ENCODE data around the gene WIPF1.

The WIPF1 gene

DNA sequence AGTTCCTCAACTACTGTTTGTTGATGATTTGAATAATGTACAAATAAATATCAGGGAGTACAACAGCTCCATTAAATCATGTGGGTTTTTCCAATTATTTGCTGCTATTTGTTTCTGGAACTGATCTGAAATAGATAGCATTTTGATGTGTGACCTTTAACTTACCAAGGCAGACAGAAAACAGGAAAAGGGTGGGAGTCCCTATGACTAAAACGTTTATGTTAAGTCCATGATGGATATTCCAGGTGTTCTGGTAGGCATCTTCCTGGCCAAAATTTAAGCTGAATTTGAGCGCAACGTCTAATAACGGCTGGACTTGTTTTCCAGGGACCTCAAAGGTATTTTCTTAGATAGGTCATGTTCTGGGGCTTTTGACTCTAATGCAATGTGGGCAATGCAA lies 41.6 kb downstream of the WIPF1 start:
- no peaks in the 10 kb centered on the region; the same call in 1 of the 2 replicates for H3F3A ChIP-seq (ENCODE audit: insufficient read depth, low read length)
- no peak overlapping the region for H3K9ac ChIP-seq (ENCODE audit: low read length)
- peaks cover 16% of the 10 kb centered on the region; the same call in 1 of the 2 replicates for H3K4me1 ChIP-seq (ENCODE audit: low read length)
- H3K9me2 ChIP-seq (replicated peaks; ENCODE audit: insufficient read depth, low read length): no peaks in the 10 kb centered on the region
- no peak overlapping the region for H3K4me3 ChIP-seq (ENCODE audit: low read length)
- TF ChIP-seq, protein P1, sequence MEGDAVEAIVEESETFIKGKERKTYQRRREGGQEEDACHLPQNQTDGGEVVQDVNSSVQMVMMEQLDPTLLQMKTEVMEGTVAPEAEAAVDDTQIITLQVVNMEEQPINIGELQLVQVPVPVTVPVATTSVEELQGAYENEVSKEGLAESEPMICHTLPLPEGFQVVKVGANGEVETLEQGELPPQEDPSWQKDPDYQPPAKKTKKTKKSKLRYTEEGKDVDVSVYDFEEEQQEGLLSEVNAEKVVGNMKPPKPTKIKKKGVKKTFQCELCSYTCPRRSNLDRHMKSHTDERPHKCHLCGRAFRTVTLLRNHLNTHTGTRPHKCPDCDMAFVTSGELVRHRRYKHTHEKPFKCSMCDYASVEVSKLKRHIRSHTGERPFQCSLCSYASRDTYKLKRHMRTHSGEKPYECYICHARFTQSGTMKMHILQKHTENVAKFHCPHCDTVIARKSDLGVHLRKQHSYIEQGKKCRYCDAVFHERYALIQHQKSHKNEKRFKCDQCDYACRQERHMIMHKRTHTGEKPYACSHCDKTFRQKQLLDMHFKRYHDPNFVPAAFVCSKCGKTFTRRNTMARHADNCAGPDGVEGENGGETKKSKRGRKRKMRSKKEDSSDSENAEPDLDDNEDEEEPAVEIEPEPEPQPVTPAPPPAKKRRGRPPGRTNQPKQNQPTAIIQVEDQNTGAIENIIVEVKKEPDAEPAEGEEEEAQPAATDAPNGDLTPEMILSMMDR (IDR thresholded peaks at IDR 0.05; ENCODE audit: low read length): no peak
- no peak for TF ChIP-seq EZH2phosphoT487 (IDR thresholded peaks at IDR 0.05; ENCODE audit: low read length)
- TF ChIP-seq EZH2 (optimal IDR thresholded peaks at IDR 0.05; ENCODE audit: low read depth, low read length): no peak
- no peaks in the 10 kb centered on the region for H3K79me2 ChIP-seq (ENCODE audit: low read length)
- H2AFZ ChIP-seq (ENCODE audit: low read length): no peak overlapping the region
- DNase-seq: no peak
- H4K20me1 ChIP-seq (ENCODE audit: insufficient read depth, low read length): no peaks in the 10 kb centered on the region
- peaks cover under 1% of the 10 kb centered on the region; the same call in 1 of the 2 replicates for H3K36me3 ChIP-seq (replicated peaks; ENCODE audit: insufficient read depth, low read length)
- H3K4me2 ChIP-seq (ENCODE audit: low read depth, low read length): no peak overlapping the region
- H3K27me3 ChIP-seq (replicated peaks; ENCODE audit: insufficient read depth, low read length): no peaks in the 10 kb centered on the region
- H3K27ac ChIP-seq (ENCODE audit: low read length): no peak overlapping the region
- no peaks in the 10 kb centered on the region for H3K9me3 ChIP-seq (replicated peaks; ENCODE audit: insufficient read depth, low read length)

DNA sequence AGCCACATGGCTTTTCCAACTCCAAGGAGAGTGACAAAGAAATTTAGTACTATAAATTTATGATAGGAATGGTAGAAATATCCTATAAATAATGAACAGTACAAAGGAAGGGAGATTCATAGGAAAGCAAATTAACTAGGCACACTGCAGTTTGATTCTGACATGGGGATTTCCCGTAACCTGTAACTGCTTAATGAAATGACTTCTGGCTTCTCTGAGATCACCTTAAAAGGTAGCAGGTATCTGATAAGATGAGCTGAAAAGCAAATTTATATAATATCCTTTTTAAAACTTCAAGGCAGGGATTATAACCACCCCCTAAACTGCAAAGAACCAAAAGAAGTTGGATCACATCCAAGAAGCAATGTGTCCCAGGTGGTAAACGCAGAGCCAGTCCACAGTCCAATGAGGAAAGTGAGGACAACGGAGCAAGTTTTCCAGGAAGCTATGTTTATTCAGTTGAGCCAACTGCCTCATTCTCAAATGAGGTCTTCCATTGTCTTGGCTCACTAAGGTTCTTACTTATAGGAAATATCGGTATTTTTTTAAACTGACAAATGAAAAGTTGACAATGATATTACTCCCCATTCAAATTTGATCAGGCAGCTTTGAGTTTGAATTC lies 43.0 kb downstream of the WIPF1 start:
- no peak for DNase-seq
- Histone ChIP-seq H3K9me2 (replicated peaks; ENCODE audit: insufficient read depth, low read length) (no peaks in the 10 kb centered on the region), H3K4me3 (ENCODE audit: low read length) (no peak overlapping the region), H3K4me2 (ENCODE audit: low read depth, low read length) (no peak overlapping the region), H4K20me1 (ENCODE audit: insufficient read depth, low read length) (no peaks in the 10 kb centered on the region), H3K4me1 (ENCODE audit: low read length) (peaks cover 16% of the 10 kb centered on the region; the same call in 1 of the 2 replicates), H3K9me3 (replicated peaks; ENCODE audit: insufficient read depth, low read length) (no peaks in the 10 kb centered on the region), H3K27ac (ENCODE audit: low read length) (no peak overlapping the region), H3K36me3 (replicated peaks; ENCODE audit: insufficient read depth, low read length) (no peaks in the 10 kb centered on the region), H3F3A (ENCODE audit: insufficient read depth, low read length) (no peaks in the 10 kb centered on the region; the same call in 1 of the 2 replicates), H3K9ac (ENCODE audit: low read length) (no peak overlapping the region), H2AFZ (ENCODE audit: low read length) (no peak overlapping the region), H3K27me3 (replicated peaks; ENCODE audit: insufficient read depth, low read length) (no peaks in the 10 kb centered on the region), H3K79me2 (ENCODE audit: low read length) (no peaks in the 10 kb centered on the region)
- no peak for TF ChIP-seq EZH2phosphoT487 (IDR thresholded peaks at IDR 0.05; ENCODE audit: low read length)
- TF ChIP-seq EZH2 (optimal IDR thresholded peaks at IDR 0.05; ENCODE audit: low read depth, low read length): no peak
- TF ChIP-seq, protein P1 (IDR thresholded peaks at IDR 0.05; ENCODE audit: low read length): no peak

DNA sequence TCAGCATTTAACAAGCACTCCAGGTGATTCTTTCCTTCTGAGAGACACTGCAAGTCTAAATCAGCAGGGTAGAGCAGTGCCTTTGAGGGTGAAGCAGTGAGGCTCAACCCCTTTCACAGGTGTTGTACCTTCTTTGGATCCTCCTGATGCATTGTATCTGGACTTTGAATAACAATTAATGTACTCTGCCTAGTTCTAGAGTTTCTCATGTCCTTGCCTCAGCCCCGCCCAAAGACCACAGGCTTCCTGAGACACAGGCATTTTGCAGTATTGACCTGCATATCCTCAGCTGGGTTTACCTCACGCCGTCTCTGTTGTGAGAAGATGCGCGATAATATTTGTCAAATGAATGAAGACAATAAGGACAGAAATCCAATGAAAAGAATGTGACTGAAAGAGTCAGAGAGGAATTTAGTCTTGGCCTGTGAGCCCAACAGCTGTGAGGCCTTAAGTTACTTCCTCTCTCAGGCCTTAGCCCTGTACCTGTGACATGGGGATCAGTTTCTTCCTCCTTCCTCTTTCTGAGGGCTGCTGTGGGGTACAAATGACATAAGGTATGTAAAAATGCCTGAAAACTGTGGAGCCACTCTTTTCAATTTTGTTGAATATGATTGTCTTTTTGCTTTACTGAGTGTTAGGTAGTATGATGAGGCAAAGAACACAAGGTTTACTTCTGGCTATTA lies 43.7 kb downstream of the WIPF1 start:
- Histone ChIP-seq H4K20me1 (ENCODE audit: insufficient read depth, low read length) (no peaks in the 10 kb centered on the region), H3K9me3 (replicated peaks; ENCODE audit: insufficient read depth, low read length) (no peaks in the 10 kb centered on the region), H3F3A (ENCODE audit: insufficient read depth, low read length) (no peaks in the 10 kb centered on the region; the same call in 1 of the 2 replicates), H3K4me3 (ENCODE audit: low read length) (no peak overlapping the region), H3K27ac (ENCODE audit: low read length) (no peak overlapping the region), H3K36me3 (replicated peaks; ENCODE audit: insufficient read depth, low read length) (no peaks in the 10 kb centered on the region), H3K4me1 (ENCODE audit: low read length) (peaks cover 16% of the 10 kb centered on the region; the same call in 1 of the 2 replicates), H3K79me2 (ENCODE audit: low read length) (no peaks in the 10 kb centered on the region), H3K9me2 (replicated peaks; ENCODE audit: insufficient read depth, low read length) (no peaks in the 10 kb centered on the region), H2AFZ (ENCODE audit: low read length) (no peak overlapping the region), H3K4me2 (ENCODE audit: low read depth, low read length) (no peak overlapping the region), H3K27me3 (replicated peaks; ENCODE audit: insufficient read depth, low read length) (no peaks in the 10 kb centered on the region), H3K9ac (ENCODE audit: low read length) (no peak overlapping the region)
- no peak for DNase-seq
- TF ChIP-seq EZH2phosphoT487 (IDR thresholded peaks at IDR 0.05; ENCODE audit: low read length) (no peak), EZH2 (optimal IDR thresholded peaks at IDR 0.05; ENCODE audit: low read depth, low read length) (no peak)
- TF ChIP-seq, protein P1 (IDR thresholded peaks at IDR 0.05; ENCODE audit: low read length): no peak

Data from MM.1S (cell line).